NCI-H187 (cell line): ENCODE data around the gene PARS2.
"Not testable (repeated sequence)": the region's sequence is repeated elsewhere in the genome, so short reads cannot be mapped to it uniquely, and the experiment has no call there.

Experiments used
- DNase-seq, 2 experiments: peaks; one replicate each; lab custom pipeline; 2025; lab: John Stamatoyannopoulos, UW

PARS2 gene

DNA sequence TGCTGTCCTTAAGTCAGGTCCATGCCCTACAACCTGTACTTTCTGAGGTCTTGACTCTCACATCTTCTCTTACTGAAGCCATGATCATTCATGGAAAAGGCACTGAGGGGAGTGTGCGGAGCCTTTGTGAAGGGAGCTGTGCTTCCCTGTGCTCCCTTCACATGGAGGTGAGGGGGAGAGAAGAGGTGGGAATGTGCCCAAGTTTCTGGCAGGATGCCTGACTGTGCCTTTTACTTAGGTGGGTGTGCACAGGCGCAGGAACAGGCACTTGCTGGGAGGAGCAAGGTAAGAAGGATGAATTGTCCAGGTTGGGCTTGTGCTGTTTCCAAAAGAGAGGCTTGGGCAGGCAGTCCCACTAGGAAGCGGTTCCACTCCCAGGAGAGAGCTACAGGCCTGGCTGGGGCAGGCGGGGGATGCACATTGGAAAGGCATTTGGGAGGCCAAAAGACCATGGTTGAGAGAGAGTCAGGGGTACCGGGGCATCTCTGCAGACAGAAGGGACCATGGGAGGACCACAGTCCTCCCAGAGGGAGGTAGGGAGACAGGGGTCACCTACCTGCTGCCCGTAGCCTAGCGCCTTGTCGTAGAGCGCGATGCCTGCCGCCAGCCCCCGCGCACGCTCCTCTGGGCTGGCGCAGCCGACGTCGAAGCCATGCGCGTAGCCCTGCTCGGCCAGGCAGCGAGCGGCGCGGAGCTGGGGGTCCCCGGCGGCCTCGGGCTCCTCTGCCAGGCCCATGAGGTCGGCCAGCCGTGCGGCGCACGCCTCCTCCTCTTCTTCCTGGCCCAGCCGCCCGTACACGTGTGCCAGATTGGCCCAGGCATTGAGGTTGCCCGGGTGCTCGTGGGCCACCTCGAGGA lies 35.9 kb upstream of the PARS2 start:
- no peak for DNase-seq

DNA sequence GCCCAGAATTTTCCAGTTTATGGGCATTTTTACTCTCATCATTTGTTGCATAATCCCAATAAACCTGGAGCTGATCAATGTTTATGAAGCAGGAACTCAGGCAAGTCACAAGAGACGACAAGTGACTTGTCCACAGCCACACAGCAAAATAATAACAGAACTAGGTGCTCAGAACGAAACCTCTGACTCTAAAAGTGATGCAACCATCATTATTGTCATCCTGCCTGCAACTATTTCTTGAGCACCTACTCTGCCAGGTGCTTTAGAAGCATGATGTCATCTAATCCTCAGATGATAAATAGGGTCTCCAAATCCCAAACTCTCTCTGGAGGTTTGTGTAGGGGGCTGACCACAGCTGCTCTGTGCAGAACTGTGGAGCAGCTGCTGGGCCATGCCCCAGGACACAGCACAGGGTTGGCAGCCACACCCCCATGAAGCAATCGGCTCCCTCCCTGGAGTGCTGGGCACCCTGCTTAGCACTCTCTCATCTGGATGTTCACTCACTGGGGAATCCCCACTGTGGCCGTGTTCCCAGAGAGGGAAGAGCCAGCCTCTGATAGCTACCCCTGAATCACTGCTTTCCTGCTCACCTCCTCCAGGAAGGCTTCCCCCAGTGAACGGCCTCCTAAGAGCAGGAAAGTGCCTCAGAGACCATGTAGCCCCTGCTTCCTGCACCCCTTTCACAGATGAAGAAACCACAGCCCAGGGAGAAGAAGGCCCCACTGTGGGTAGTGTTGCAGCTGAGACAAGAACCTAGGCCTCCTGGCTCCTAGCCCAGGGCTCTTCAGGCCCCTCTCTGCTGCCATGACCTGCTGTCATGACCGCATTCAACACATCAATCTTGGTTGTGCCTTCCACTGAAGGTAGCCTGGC lies 34.7 kb upstream of the PARS2 start:
- DNase-seq, result no peak

DNA sequence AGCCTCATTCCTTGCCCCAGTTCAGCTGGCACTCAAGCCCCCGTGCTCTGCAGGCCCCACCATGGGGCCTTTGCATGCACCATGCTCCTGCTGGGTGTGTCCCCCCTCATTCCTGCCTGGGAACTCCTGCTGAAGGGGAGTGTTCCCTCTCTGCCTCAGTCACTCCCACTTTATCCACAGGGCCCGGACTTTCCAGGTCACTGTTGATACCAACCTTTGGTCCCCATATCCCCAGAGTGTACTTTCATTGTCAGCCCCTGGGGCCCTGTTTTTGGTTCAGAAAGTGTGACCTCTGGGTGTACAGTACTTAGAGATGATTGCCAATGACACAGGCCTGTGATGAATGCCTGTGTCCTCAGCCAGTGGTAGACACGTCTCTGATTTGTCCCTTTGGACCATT lies 33.9 kb upstream of the PARS2 start:
- no peak for DNase-seq

DNA sequence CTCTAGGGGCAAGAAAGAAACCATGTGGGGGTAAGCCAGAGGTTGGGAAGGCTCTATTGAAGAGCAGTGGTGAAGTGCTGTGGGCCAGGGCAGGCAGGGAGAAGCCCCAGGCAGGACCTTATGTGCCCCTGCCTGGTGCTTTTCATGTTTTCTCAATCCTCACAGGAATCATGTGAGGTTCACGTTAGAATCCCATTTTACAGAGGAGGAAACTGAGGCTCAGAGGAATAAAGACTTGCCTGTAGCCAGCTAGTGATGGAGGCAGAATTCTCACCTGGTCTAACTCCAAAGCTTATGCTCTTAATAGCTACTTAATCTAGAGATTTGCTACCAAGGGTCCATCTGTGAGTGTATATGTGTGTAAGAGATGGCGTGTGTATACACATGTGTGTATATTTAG lies 32.6 kb upstream of the PARS2 start:
- DNase-seq, result no peak

DNA sequence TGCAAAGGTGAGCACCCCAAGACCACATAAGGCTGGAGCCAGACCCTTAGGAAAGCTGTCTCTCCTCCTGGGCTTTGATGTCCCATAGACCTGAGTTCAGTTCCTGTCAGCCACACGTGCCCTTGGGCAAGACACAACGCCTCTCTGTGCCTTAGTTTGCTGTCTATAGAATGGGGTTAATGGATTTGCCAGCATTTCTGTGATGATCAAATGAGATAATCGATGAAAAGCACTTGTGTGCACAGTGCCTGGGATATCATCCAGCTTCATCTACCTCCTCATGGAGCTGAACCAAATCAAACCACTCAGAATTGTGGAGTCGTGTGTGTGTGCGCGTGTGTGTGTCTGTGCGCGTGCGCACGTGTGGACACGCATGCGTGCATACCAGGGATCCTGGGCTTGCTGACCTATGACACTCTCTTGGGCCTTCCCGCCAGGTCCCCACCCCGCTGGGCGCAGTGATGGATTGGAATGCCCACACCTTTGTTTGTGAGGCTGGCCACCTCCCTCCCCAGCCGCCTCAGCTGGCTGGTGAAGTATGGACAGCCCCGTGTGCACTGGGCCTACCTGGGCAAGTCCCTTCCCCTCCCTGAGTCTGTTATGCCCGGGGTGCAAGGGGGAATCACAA lies 31.6 kb upstream of the PARS2 start:
- DNase-seq, result no peak

DNA sequence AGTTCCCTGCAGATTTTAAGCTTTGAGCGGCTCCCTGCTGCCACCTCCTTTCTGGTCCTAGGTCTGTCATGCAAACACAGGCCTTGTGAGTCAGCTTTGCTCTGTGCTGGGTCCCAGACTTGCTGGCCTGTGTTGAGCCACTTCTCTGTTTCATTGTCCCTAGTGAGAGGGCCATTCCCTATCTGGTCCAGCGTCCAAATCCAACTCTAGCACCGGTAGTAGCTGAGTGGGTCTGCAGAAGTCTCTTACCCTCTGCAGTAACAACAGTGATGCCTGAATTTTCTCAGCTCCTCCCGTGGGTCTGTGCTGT lies 31.0 kb upstream of the PARS2 start:
- DNase-seq, result no peak

DNA sequence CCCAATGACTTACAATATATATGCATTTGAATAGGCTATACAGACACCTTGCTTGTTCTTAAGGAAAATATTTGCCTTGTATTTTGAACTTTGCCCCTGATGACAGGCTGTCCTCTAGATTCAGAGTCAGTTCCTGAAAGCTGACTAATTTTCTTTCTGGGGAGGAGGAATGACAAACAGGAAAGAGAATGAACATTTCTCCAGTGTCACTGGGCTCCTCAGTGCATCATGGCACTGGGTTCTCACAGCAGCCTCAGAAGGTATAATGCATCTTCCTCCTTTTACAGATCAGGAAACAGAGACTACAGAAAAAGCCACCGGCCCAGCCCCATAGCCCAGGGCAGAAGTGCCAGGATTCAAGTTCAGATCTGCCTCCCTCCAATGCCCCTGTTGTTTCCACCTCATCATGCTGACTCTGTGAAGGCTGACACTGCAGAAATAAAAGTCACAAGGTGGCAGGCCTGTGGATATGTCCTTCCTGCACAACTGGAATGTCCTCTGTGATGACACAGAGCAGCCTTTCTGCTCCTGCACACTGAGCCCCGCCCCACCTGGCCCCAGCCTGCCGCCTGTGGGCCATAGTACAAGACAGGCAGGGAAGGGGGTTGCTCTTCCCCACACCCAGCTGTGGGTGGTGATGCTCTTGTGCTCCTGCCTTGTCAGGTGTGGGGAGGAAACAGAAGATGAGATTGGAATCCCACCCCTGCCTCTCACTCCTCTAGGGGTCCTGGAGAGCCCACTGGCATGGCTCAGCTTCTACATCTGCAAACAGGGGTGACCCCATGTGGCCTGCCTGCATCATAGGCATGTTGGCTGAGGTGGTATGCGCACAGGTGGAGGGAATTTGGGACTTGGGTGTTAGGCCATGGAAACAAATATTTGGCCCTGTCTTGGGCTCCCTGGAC lies 30.4 kb upstream of the PARS2 start:
- no peak for DNase-seq

DNA sequence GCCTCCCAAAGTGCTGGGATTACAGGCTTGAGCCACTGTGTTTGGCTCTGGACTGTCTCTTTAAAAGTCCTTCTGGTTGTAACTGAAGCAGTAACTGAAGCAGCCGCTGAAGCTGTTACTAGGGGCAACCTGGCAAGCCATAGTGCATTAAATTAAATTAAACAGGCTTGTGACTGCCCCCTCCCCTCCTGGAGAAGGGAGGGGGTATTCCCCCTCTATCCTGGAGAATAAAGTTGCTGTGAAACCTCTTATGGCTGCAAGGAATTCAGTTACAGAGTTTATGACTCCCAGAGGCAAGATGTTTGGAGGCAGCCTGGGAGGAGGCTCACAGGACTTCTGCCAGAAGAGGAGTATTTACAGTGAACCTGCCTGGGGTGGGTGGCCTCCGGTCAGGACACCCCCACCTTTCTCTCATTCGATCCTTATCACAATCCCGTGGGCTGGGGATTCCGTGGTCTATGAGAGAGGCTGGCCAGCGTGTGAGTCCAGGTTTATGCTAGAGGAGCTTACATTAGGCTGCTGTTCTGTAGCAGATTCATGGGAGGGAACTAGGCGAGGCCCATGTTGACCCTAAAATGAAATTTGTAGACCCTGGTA lies 28.5 kb upstream of the PARS2 start:
- DNase-seq, result no peak

DNA sequence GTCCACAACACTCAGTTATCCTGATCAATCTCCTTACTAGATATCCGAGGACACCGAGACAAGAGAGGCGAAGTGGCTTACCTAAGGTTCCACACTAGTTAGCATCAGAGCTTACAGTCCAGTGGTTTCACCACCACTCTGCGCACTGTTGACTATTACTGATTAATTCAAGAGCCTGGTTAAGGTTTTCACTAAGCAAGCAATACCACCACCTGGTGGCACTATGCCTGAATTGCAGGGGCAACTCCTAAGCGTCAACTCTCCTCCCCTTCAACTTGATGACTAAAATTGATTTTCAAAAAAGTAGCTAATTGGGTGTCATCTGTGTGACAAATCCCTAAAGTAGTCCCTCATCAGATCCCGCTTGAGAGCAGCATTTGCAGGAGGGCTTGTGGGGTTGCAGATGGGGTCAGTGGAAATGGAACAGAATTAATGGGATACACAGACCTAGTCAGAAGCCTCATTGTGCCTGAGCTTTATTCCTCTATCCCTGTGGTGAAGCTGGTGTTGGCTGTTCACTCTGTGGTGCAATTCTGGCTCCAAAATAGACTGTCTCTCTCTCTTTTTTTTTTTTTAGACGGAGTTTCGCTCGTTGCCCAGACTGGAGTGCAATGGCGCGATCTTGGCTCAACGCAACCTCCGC lies 27.7 kb upstream of the PARS2 start:
- DNase-seq, result peak; percentile 22 to 36

DNA sequence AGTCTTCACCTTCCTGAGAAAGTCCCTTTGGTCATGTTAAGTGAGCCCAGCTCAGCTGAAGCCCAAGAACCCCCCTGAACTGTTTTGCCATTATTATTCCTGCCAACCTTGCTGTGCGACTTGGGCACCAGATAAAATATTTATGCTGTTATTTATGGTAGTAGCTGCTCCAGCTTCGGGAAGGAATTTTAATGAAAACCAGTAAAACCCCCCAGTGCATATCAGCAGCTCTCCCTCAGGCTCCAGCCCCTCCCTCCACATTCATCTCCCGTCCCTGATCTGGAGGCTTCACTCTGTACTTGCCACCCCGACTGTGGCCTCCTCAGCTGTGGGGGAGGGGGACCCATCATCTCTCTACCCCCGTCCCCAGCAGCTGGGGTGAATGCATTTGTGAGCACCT lies 24.1 kb upstream of the PARS2 start:
- DNase-seq, result no peak

DNA sequence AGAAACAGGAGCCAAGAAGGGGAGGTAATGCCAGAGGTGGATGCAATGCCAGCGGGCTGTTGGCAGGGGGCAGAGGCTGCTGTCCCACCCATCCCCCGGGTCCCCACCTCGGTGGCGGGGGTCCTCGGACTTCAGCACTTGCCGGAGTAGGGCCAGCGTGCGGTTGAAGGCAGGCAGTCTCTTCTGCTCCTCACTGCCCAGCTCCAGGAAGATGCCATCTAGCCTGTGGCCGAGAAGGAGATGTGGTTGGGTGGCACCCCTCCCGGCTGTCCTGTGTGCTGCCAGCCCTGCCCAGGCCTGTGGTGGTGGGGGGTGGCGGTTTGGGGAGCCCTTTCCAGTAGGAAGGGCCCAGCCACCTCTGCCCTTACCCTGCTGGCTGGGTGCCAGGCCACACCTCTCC lies 23.3 kb upstream of the PARS2 start:
- DNase-seq, result no peak

DNA sequence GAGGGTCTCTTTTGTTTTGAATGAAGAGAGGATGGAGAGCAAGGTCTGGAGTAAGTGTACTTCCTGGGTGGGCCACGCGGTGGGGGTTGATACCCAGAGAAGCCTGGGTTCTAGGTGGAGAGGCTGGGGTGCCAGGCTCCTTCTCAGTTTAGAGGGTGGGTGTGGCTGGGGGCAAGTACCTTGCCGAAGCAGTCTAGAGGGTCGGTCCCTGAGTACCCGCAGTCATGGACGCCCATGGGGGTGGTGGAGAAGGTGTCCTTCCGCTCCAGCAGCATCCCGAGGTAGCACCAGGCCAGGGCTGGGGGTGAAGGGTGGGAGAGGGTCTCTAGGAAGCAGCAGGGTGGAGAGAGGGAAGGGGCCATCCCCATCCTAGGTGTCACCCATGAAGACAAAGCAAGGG lies 22.5 kb upstream of the PARS2 start:
- no peak for DNase-seq

DNA sequence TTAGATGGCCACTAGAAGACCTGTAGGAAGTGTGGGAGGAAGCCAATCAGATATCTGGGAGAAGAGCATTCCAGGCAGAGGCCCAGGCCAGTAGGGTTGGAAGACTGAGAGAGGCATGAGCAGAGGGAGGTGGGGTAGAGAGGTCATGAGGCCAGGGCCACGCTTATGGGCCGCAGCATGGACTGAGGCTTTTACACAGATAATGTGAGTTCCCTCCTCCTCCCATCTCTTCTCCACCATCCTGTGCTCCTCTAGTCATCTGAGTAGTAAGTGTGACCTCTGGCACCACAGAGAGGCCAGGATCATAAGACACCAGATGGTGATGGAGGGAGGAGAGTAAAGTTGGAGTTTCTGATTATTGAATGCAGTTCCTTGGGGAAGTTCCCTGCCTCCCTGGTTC lies 19.7 kb upstream of the PARS2 start:
- DNase-seq, result no peak

DNA sequence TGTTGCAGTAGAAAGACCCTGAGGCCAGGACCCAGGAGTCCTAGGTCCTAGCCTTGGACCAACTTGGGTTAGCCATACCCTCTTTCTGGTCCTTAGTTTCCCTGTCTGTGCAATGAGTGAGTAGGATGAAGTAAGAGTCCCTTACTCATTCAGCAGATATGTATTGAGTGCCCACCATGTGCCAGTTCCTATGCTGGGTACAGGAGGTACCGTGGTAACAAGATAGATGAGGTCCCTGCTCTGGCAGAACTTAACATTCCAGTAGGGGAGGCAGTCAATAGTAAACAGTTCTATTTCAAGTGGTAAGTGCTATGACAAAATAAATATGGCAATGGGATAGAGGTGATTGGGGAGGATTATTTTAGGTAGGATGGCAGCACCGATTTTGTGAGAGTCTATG lies 18.3 kb upstream of the PARS2 start:
- DNase-seq, result no peak

DNA sequence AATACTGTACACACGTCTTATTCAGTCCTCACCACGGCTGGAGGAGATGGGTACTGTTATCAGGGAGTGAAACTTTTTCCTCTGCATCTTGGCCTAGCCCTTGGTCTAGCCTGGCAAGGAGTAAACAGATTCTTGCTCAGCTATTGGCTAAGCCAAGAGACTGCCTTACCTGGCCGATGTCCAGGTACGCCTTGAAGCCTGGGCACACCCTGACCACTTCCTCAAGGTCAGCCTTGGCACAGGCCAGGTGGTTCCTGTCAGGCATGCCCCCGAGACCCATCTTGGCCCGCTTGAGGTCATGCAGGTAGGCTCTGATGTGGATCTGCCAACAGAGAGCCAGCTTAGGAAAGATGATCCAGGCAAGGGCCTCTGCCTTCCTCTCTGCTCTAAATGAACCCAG lies 17.8 kb upstream of the PARS2 start:
- no peak for DNase-seq

DNA sequence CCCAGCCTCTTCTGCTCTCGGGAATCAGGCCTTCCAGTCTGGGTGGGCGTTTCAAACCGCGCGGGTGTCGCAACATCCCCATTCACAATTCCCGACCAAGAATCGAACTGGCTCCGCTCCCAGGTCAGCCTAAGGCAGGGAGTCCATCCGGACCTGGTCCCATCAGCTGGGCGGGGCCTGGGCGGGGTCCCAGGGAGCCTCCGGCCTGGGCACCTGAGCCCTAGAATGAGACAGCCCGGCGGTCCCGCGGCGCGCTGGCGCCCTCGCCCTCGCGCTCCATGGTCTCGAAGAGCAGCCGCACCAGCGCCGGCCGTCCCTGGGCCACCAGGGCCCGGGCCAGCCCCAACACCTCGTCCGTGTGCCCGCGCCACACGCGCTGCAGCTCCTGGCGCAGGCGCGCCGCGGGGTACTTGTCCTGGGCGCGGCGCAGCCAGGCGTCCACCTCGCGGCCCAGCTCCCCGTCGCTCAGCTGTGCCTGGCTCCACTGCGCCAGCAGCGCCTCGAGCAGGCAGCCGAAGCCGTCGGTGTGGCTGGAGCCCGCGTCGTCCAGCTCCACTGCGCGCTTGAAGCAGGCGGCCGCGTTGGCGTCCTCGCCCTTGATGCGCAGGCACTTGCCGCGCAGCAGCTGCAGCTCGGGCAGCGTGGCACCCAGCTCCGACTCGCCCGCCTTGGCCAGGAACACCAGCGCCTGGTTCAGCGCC lies 16.9 kb upstream of the PARS2 start:
- DNase-seq, result no peak

DNA sequence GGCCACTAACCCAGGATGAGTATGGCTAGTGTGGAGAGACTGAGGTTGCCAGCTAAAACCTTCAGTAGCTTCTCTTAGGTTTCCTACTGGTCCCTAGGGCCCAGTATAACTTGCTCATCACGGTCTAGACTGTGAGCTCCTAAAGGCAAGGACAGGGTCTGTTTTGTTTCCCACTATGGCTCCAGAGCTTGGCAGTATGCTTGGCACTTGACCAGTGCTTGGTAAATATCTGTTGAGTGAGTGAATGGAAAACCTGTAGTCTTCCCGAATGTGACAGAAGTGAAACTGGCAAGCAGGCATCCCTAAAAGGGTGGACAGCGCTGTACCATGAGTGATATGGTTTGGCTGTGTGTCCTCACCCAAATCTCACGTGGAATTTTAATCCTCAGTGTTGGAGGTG lies 13.1 kb upstream of the PARS2 start:
- DNase-seq, result no peak

DNA sequence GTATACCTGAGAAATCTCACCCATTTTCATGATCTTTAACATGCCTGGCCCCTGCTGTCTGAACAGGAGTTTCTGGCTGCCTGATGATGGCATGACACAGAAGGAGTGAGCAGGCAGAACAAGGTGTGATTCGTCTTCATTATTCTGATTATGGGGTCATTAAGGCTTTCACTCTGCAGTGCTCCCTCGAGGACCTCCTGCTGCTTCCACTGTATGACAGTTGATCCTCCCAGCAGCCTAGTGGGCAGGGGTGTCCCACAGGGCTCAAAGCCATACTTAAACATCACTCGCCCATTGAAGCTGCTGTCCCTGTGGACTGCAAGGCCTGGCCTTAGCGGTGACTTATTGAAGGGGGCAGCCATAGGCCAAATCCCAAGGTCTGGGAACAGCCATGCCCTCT lies 12.7 kb upstream of the PARS2 start:
- DNase-seq, result no peak

DNA sequence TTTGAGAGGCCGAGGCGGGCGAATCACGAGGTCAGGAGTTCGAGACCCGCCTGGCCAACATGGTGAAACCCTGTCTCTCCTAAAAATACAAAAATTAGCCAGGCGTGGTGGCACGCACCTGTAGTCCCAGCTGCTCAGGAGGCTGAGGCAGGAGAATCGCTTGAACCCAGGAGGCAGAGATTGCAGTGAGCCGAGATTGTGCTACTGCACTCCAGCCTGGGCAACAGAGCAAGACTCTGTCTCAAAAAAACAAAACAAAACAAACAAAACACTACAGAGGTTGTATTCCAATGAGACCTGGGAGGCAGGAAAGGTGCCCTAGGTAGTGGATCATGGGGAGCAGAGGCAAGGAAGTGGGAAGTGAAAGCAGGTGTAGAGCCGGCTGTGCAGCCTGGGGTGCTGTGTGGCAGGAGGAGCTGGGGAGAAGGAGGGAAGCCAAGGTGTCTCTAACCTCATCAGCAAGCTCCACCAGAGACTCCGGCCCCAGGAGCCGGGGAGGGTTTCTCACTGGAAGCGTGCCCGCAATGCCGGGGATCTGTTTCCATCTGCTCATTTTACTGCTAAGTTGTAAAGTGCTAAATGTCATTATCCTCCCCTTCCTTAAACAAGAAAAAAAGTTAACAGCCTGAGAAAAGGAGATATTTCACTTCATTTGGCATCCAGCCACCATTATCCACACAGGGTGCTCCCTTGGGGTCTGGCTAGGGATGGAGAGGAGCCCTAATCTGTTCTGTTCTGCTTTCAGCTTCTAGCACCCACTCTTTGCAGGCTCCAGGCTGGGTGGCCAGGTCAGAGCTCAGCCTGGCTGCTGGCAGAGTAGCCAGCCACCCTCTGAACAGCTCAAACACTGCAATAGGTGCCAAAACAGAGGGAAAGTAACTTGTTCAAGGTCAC lies 11.8 kb upstream of the PARS2 start:
- not testable (repeated sequence) for DNase-seq
